DOHH2 (cell line): Measurements from ENCODE around the gene GPBAR1.

Experiments used
- H3F3A ChIP-seq: fragments of 200-600 bp; sonication (generic), shearing (Covaris generic); 2 replicates; pipeline ENCODE4 v1.6.0; 2016; ENCODE audit warnings: antibody characterized with exemption, mild to moderate bottlenecking; ENCODE audit not compliant: control insufficient read depth, insufficient read depth
- H3K27ac ChIP-seq: fragments of 200-600 bp; sonication (generic); 2 replicates; pipeline ENCODE4 v1.5.1; 2014; ENCODE audit warnings: low read depth, mild to moderate bottlenecking, low read length, moderate library complexity
- H3K27me3 ChIP-seq: fragments of 200-600 bp; sonication (generic); 2 replicates; pipeline ENCODE4 v1.6.1; 2014; ENCODE audit warnings: mild to moderate bottlenecking, low read length, mixed read lengths; ENCODE audit not compliant: control insufficient read depth
- H3K36me3 ChIP-seq: fragments of 200-600 bp; sonication (generic); 2 replicates; pipeline ENCODE4 v1.6.1; 2014; ENCODE audit warnings: mild to moderate bottlenecking, low read length, moderate library complexity, mixed read lengths; ENCODE audit not compliant: control insufficient read depth
- H3K4me1 ChIP-seq: fragments of 200-600 bp; sonication (generic); 2 replicates; pipeline ENCODE4 v1.6.1; 2014; ENCODE audit warnings: mild to moderate bottlenecking, low read length, mixed read lengths; ENCODE audit not compliant: control insufficient read depth
- H3K4me2 ChIP-seq: fragments of 200-600 bp; sonication (generic); 2 replicates; pipeline ENCODE4 v1.6.0; 2014; ENCODE audit warnings: mild to moderate bottlenecking, low read length, moderate library complexity
- H3K4me3 ChIP-seq: fragments of 200-600 bp; sonication (generic); 2 replicates; pipeline ENCODE4 v1.5.1; 2014; ENCODE audit warnings: mild to moderate bottlenecking, low read length, mixed read lengths
- H3K79me2 ChIP-seq: fragments of 200-600 bp; sonication (generic); 2 replicates; pipeline ENCODE4 v1.6.1; 2014; ENCODE audit warnings: mild to moderate bottlenecking, low read length, mixed read lengths; ENCODE audit not compliant: control insufficient read depth
- H3K9me2 ChIP-seq: fragments of 200-600 bp; sonication (generic); replicated peaks from 2 replicates; pipeline ENCODE4 v1.6.1; 2014; ENCODE audit warnings: mild to moderate bottlenecking, low read length, mixed read lengths; ENCODE audit not compliant: control insufficient read depth
- H3K9me3 ChIP-seq: fragments of 200-600 bp; sonication (generic); 2 replicates; pipeline ENCODE4 v1.6.1; 2014; ENCODE audit warnings: antibody characterized with exemption, low read length, mixed read lengths; ENCODE audit not compliant: control insufficient read depth, insufficient read depth
- H4K20me1 ChIP-seq: fragments of 200-600 bp; sonication (generic); 2 replicates; pipeline ENCODE4 v1.6.0; 2014; ENCODE audit warnings: low read depth, mild to moderate bottlenecking, antibody characterized with exemption, low read length, moderate library complexity; ENCODE audit not compliant: control insufficient read depth, insufficient read depth
- EZH2phosphoT487 ChIP-seq: fragments of 200-600 bp; sonication (generic); IDR thresholded peaks from 2 replicates; pipeline ENCODE4 v1.6.1; 2017; ENCODE audit warnings: borderline replicate concordance, mild to moderate bottlenecking, antibody characterized with exemption, low read length, moderate library complexity, mixed read lengths
- TF ChIP-seq, protein P1 (sequence below): fragments of 200-600 bp; sonication (generic); IDR thresholded peaks from one replicate; pipeline ENCODE4 v1.5.1; 2014; ENCODE audit warnings: antibody characterized with exemption, mild to moderate bottlenecking, low read depth, low read length; ENCODE audit not compliant: poor library complexity, severe bottlenecking

The GPBAR1 gene

DNA sequence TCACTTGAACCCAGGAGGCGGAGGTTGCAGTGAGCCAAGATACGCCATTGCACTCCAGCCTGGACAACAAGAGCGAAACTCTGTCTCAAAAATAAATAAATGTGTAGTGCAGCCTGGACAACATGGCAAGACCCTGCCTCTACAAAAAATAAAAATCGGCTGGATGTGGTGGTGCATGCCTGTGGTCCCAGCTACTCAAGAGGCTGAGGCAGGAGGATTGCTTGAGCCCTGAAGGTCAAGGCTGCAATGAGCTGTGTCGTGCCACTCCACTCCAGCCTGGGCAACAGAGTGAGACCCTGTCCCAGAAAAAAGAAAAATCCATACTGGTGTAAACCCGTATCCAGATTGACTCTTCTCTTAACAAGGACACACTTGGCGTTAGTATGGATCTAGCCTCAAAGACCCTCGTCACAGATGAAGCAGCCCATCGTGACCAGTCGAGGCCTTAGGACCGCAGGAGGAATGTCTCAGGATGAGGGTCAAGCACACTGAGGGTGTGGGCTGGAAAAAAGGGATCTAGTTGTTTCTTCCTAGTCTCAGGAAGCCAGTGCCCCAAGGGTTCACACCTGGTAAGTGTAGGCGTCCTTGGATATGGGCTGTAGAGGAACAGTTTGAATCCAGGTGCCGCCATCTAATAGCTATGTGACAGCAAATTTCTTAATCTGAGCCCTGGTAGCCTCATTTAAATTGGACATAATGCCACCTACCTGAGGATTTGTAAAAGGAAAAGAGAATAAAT is 4.0 kb upstream of the GPBAR1 start:
- H3K9me3 ChIP-seq = no peaks in the 10 kb centered on the region
- H3K9me2 ChIP-seq = no peaks in the 10 kb centered on the region
- H3K36me3 ChIP-seq = peaks cover 52% of the 10 kb centered on the region
- no peaks in the 10 kb centered on the region for H3K27me3 ChIP-seq
- peaks cover 37% of the 10 kb centered on the region for H3K4me1 ChIP-seq
- H3K4me3 ChIP-seq = no peak overlapping the region
- no peak overlapping the region for H3K4me2 ChIP-seq
- H3F3A ChIP-seq = peaks cover 49% of the 10 kb centered on the region
- peak overlapping the region; percentile 72 for H3K27ac ChIP-seq
- TF ChIP-seq EZH2phosphoT487 = no peak
- TF ChIP-seq, protein P1, sequence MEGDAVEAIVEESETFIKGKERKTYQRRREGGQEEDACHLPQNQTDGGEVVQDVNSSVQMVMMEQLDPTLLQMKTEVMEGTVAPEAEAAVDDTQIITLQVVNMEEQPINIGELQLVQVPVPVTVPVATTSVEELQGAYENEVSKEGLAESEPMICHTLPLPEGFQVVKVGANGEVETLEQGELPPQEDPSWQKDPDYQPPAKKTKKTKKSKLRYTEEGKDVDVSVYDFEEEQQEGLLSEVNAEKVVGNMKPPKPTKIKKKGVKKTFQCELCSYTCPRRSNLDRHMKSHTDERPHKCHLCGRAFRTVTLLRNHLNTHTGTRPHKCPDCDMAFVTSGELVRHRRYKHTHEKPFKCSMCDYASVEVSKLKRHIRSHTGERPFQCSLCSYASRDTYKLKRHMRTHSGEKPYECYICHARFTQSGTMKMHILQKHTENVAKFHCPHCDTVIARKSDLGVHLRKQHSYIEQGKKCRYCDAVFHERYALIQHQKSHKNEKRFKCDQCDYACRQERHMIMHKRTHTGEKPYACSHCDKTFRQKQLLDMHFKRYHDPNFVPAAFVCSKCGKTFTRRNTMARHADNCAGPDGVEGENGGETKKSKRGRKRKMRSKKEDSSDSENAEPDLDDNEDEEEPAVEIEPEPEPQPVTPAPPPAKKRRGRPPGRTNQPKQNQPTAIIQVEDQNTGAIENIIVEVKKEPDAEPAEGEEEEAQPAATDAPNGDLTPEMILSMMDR = no peak
- H4K20me1 ChIP-seq = no peaks in the 10 kb centered on the region
- no peaks in the 10 kb centered on the region for H3K79me2 ChIP-seq

DNA sequence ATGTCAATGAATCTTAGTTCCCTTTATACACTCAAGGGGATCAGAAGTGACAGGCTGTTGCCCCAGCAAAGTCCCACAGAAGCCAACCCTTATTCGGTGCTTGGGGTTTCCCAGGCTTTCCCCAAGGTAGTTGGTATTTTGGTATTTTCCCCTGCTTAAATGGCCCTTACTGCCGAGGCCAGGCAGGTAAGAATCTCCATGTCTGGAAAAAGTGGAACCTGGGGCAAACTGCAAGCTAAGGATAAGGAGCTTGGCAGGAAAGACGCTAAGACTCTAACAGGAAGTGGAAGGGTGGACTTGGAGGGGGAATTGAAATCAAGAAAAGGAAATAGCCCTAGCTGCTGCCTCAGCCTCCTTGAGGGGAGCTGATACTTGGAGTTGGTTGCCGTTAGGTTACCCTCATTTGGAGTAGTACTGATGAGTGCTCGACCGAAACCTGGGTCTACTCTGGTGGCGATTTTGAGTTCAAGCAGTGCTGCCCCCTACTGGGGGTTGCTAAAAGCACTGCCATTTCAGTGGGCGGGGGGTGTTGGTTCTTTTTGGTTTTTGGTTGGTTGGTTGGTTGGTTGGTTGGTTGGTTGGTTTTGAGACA is 3.3 kb upstream of the GPBAR1 start:
- Histone ChIP-seq H3K4me3 (no peak overlapping the region), H3F3A (peaks cover 49% of the 10 kb centered on the region), H3K4me2 (no peak overlapping the region; the same call in 1 of the 2 replicates), H3K79me2 (no peaks in the 10 kb centered on the region), H3K9me3 (no peaks in the 10 kb centered on the region), H4K20me1 (no peaks in the 10 kb centered on the region), H3K27me3 (no peaks in the 10 kb centered on the region), H3K9me2 (no peaks in the 10 kb centered on the region), H3K27ac (peak overlapping the region; percentile 72), H3K4me1 (peaks cover 44% of the 10 kb centered on the region), H3K36me3 (peaks cover 45% of the 10 kb centered on the region)
- TF ChIP-seq EZH2phosphoT487 = no peak
- TF ChIP-seq, protein P1 = peak; percentile 87

DNA sequence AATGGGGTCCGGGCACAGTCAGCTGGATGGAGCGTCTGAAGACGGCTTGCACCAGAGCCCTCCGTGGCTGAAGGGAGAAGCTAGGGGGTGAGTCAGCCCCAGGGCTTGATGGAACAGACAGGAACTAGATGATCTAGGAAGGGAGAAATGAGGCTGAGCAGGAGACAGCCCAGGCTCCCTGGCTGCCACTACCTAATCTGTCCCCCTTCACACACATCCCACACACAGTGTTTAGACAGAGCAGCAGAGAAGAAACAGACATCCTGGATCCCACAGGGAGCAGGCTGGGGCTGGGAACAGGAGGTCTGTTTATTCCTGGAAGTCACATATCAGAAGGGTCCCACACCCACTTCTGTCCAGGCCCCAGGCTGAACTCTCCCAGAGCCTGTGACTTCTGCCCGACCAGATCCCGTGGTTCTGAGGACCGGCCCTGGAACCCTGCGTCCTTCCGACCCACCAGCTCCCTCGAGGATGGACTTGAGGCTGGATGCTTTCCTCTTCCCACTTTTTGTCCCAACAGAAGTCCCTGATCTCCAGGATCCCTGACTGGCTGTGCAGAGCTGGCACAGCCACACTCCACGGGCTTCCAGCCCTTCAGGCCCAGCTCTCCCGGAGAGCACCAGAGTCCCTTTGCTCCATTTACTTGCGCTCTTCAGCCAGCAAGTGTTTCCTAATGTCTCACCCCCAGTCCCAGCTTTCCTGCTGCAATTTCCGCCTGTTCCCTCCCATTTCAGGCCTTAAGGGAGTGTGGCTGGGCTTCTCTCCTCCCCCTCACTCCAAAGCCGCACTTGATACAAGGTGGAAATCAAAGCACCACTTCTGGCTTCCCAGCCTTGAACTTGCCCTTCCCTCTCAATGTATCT is 1.5 kb upstream of the GPBAR1 start:
- Histone ChIP-seq H3K4me3 (no peak overlapping the region), H3K36me3 (peaks cover 31% of the 10 kb centered on the region), H3K9me3 (no peaks in the 10 kb centered on the region), H4K20me1 (no peaks in the 10 kb centered on the region), H3K79me2 (no peaks in the 10 kb centered on the region), H3K27me3 (no peaks in the 10 kb centered on the region), H3F3A (peaks cover 34% of the 10 kb centered on the region), H3K27ac (no peak overlapping the region), H3K4me1 (peaks cover 49% of the 10 kb centered on the region), H3K4me2 (no peak overlapping the region), H3K9me2 (no peaks in the 10 kb centered on the region)
- no peak for TF ChIP-seq EZH2phosphoT487
- TF ChIP-seq, protein P1 = no peak
